ENCODE data around the gene FAM135A. TPM values are rescaled to one million over a fixed set of nuclear protein-coding genes. Genes with fewer than 3 reads are reported as not detected.

Gene FAM135A
- total RNA-seq, 1 experiment from 2014 or later = 31.5 TPM

GRCh38 chr6:70381417-70381782, 31.9 kb upstream of the FAM135A start:
- intact Hi-C loops (cut with micrococcal nuclease; ENCODE audit: unreplicated experiment) (no loop called here), in situ Hi-C loops (cut with HindIII; ENCODE audit: low pct_unique_long_range_greater_than_20kb, low sequenced_read_pairs) (no loop called here)
- ChIA-PET POLR2A (no interaction called here), CTCF (no interaction called here)
- no peaks in the 10 kb centered on the region for H3K4me1 ChIP-seq (ENCODE audit: control insufficient read depth, insufficient read depth, low read length)
- H3K4me3 ChIP-seq (ENCODE audit: low read depth in 2 of 2, low read length in 2 of 2) = no peak overlapping the region
- TF ChIP-seq, protein P1, sequence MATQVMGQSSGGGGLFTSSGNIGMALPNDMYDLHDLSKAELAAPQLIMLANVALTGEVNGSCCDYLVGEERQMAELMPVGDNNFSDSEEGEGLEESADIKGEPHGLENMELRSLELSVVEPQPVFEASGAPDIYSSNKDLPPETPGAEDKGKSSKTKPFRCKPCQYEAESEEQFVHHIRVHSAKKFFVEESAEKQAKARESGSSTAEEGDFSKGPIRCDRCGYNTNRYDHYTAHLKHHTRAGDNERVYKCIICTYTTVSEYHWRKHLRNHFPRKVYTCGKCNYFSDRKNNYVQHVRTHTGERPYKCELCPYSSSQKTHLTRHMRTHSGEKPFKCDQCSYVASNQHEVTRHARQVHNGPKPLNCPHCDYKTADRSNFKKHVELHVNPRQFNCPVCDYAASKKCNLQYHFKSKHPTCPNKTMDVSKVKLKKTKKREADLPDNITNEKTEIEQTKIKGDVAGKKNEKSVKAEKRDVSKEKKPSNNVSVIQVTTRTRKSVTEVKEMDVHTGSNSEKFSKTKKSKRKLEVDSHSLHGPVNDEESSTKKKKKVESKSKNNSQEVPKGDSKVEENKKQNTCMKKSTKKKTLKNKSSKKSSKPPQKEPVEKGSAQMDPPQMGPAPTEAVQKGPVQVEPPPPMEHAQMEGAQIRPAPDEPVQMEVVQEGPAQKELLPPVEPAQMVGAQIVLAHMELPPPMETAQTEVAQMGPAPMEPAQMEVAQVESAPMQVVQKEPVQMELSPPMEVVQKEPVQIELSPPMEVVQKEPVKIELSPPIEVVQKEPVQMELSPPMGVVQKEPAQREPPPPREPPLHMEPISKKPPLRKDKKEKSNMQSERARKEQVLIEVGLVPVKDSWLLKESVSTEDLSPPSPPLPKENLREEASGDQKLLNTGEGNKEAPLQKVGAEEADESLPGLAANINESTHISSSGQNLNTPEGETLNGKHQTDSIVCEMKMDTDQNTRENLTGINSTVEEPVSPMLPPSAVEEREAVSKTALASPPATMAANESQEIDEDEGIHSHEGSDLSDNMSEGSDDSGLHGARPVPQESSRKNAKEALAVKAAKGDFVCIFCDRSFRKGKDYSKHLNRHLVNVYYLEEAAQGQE (IDR thresholded peaks at IDR 0.05; ENCODE audit: insufficient read depth in 1 of 2, low read depth in 2 of 2, low read length in 1 of 2) = no peak
- TF ChIP-seq CTCF (IDR thresholded peaks at IDR 0.05) (no peak), POLR2AphosphoS5 (IDR thresholded peaks at IDR 0.05; ENCODE audit: low read depth, low read length) (no peak), TCF7L2 (IDR thresholded peaks at IDR 0.05; ENCODE audit: low read depth, low read length) (no peak), SIN3A (IDR thresholded peaks at IDR 0.05; ENCODE audit: borderline replicate concordance, insufficient read depth, low read depth, low read length) (no peak)
- no peaks in the 10 kb centered on the region for H3K36me3 ChIP-seq (ENCODE audit: control insufficient read depth, insufficient read depth, low read length)
- H3K27ac ChIP-seq (ENCODE audit: low read length) = no peak overlapping the region
- ATAC-seq (no peak), DNase-seq (ENCODE audit: low read depth, low spot score) (no peak)
- H3K27me3 ChIP-seq (ENCODE audit: control insufficient read depth, insufficient read depth, low read length) = no peaks in the 10 kb centered on the region
- no peaks in the 10 kb centered on the region for H3K9me3 ChIP-seq (ENCODE audit: control insufficient read depth, insufficient read depth, low read depth, low read length)
- BruUV-seq (replicated peaks) = no TSS peak

GRCh38 chr6:70385901-70386300, 27.4 kb upstream of the FAM135A start:
- POLR2A ChIA-PET = no interaction called here
- Histone ChIP-seq H3K27ac (ENCODE audit: low read length) (no peak overlapping the region), H3K9me3 (ENCODE audit: control insufficient read depth, insufficient read depth, low read depth, low read length) (no peaks in the 10 kb centered on the region), H3K36me3 (ENCODE audit: control insufficient read depth, insufficient read depth, low read length) (no peaks in the 10 kb centered on the region), H3K4me3 (ENCODE audit: low read depth in 2 of 2, low read length in 2 of 2) (no peak overlapping the region), H3K27me3 (ENCODE audit: control insufficient read depth, insufficient read depth, low read length) (no peaks in the 10 kb centered on the region; the same call in none of the 2 replicates), H3K4me1 (ENCODE audit: control insufficient read depth, insufficient read depth, low read length) (no peaks in the 10 kb centered on the region)
- intact Hi-C loops (cut with micrococcal nuclease; ENCODE audit: unreplicated experiment) = no loop called here
- BruUV-seq (replicated peaks) = no TSS peak
- TF ChIP-seq TCF7L2 (IDR thresholded peaks at IDR 0.05; ENCODE audit: low read depth, low read length) = no peak
- TF ChIP-seq, protein P1 (IDR thresholded peaks at IDR 0.05; ENCODE audit: insufficient read depth in 1 of 2, low read depth in 2 of 2, low read length in 1 of 2) = no peak
- no peak for TF ChIP-seq SIN3A (IDR thresholded peaks at IDR 0.05; ENCODE audit: borderline replicate concordance, insufficient read depth, low read depth, low read length)
- TF ChIP-seq CTCF (IDR thresholded peaks at IDR 0.05) = no peak
- TF ChIP-seq POLR2AphosphoS5 (IDR thresholded peaks at IDR 0.05; ENCODE audit: low read depth, low read length) = no peak
- in situ Hi-C loops (cut with HindIII; ENCODE audit: low pct_unique_long_range_greater_than_20kb, low sequenced_read_pairs) = no loop called here
- CTCF ChIA-PET = no interaction called here
- ATAC-seq (no peak), DNase-seq (ENCODE audit: low read depth, low spot score) (no peak)

All from Panc1 (cell line).